ENCODE measurements around the gene SLC9A2. TPM values are rescaled to one million over a fixed set of nuclear protein-coding genes. Genes with fewer than 3 reads are reported as not detected.
A peak's percentile ranks its signal among the peaks of the same experiment; 100 is the strongest.

Gene SLC9A2
- total and polyA plus RNA-seq, 2 donors (not counting 1 experiment from before 2014, with no cell fraction given), result not detected

GRCh38 chr2:102735416-102736109 lies 116.2 kb downstream of the SLC9A2 start:
- no peak overlapping the region for H2AFZ ChIP-seq (ENCODE audit: low read length)

GRCh38 chr2:102736110-102736409 lies 116.7 kb downstream of the SLC9A2 start:
- H2AFZ ChIP-seq (ENCODE audit: low read length), result peak overlapping the region; percentile 100
- DNase-seq (ENCODE audit: low read depth in 2 of 2), result peak in 1 of 2 donors; percentile 23
- H4K20me1 ChIP-seq (ENCODE audit: control insufficient read depth, extremely low read depth, insufficient read depth, low read length), result no peaks in the 10 kb centered on the region
- peak overlapping the region; percentile 96 for H3K4me2 ChIP-seq (ENCODE audit: extremely low read depth, insufficient read depth, low read length)
- H3K27ac ChIP-seq (ENCODE audit: insufficient read depth, low read length), result no peak overlapping the region
- no peaks in the 10 kb centered on the region for H3K79me2 ChIP-seq (ENCODE audit: control insufficient read depth, insufficient read depth, low read length)
- H3K36me3 ChIP-seq (ENCODE audit: control insufficient read depth, insufficient read depth, low read length), result no peaks in the 10 kb centered on the region
- H3K4me3 ChIP-seq (replicated peaks in 1 of 4; ENCODE audit: control extremely low read depth in 1 of 4, insufficient read depth in 1 of 4, low read depth in 3 of 4, low read length in 4 of 4), result peak overlapping the region; percentile 86 to 95 (median 90)
- H3K4me1 ChIP-seq (ENCODE audit: control insufficient read depth, extremely low read depth, insufficient read depth, low read length), result no peaks in the 10 kb centered on the region
- TF ChIP-seq CTCF (conservative IDR thresholded peaks at IDR 0.05 in 1 of 2, IDR thresholded peaks at IDR 0.05 in 1 of 2; ENCODE audit: low read depth in 1 of 2, low read length in 2 of 2) (no peak), EZH2 (IDR thresholded peaks at IDR 0.05; ENCODE audit: low read length, missing control alignments) (no peak)
- H3K27me3 ChIP-seq (ENCODE audit: control insufficient read depth, insufficient read depth, low read length), result no peaks in the 10 kb centered on the region
- H3K9ac ChIP-seq (ENCODE audit: insufficient read depth, low read length), result no peak overlapping the region
- no peaks in the 10 kb centered on the region for H3K9me3 ChIP-seq (ENCODE audit: control insufficient read depth, insufficient read depth, low read depth, low read length)

More at GRCh38 chr2:102735416-102736109, 116.2 kb downstream of the SLC9A2 start:
- H3K27ac ChIP-seq (ENCODE audit: insufficient read depth, low read length), result no peak overlapping the region
- TF ChIP-seq EZH2 (IDR thresholded peaks at IDR 0.05; ENCODE audit: low read length, missing control alignments), result no peak
- no peak for TF ChIP-seq CTCF (conservative IDR thresholded peaks at IDR 0.05 in 1 of 2, IDR thresholded peaks at IDR 0.05 in 1 of 2; ENCODE audit: low read depth in 1 of 2, low read length in 2 of 2)
- H3K9ac ChIP-seq (ENCODE audit: insufficient read depth, low read length), result no peak overlapping the region
- no peaks in the 10 kb centered on the region for H3K36me3 ChIP-seq (ENCODE audit: control insufficient read depth, insufficient read depth, low read length)
- no peaks in the 10 kb centered on the region for H3K79me2 ChIP-seq (ENCODE audit: control insufficient read depth, insufficient read depth, low read length)
- DNase-seq (ENCODE audit: low read depth in 2 of 2), result peak in 1 of 2 donors; percentile 25
- H3K4me3 ChIP-seq (replicated peaks in 1 of 4; ENCODE audit: control extremely low read depth in 1 of 4, insufficient read depth in 1 of 4, low read depth in 3 of 4, low read length in 4 of 4), result peak overlapping the region in 3 of 4 experiments; percentile 86 to 95 (median 88)
- no peaks in the 10 kb centered on the region for H3K9me3 ChIP-seq (ENCODE audit: control insufficient read depth, insufficient read depth, low read depth, low read length)
- H3K27me3 ChIP-seq (ENCODE audit: control insufficient read depth, insufficient read depth, low read length), result no peaks in the 10 kb centered on the region
- peak overlapping the region; percentile 96 for H3K4me2 ChIP-seq (ENCODE audit: extremely low read depth, insufficient read depth, low read length)
- no peaks in the 10 kb centered on the region for H4K20me1 ChIP-seq (ENCODE audit: control insufficient read depth, extremely low read depth, insufficient read depth, low read length)
- H3K4me1 ChIP-seq (ENCODE audit: control insufficient read depth, extremely low read depth, insufficient read depth, low read length), result no peaks in the 10 kb centered on the region

- H3K9me3 ChIP-seq (ENCODE audit: control insufficient read depth, insufficient read depth, low read depth, low read length), result no peaks in the 10 kb centered on the region
- H3K4me3 ChIP-seq (replicated peaks in 1 of 4; ENCODE audit: control extremely low read depth in 1 of 4, insufficient read depth in 1 of 4, low read depth in 3 of 4, low read length in 4 of 4), result peak overlapping the region; percentile 86 to 95 (median 90)
- no peaks in the 10 kb centered on the region for H3K36me3 ChIP-seq (ENCODE audit: control insufficient read depth, insufficient read depth, low read length)
- TF ChIP-seq CTCF (conservative IDR thresholded peaks at IDR 0.05 in 1 of 2, IDR thresholded peaks at IDR 0.05 in 1 of 2; ENCODE audit: low read depth in 1 of 2, low read length in 2 of 2), result peak in 1 of 2 donors; percentile 29
- no peak for TF ChIP-seq EZH2 (IDR thresholded peaks at IDR 0.05; ENCODE audit: low read length, missing control alignments)
- no peaks in the 10 kb centered on the region for H3K4me1 ChIP-seq (ENCODE audit: control insufficient read depth, extremely low read depth, insufficient read depth, low read length)
- H3K9ac ChIP-seq (ENCODE audit: insufficient read depth, low read length), result peak overlapping the region; percentile 64
- no peaks in the 10 kb centered on the region for H4K20me1 ChIP-seq (ENCODE audit: control insufficient read depth, extremely low read depth, insufficient read depth, low read length)
- no peaks in the 10 kb centered on the region for H3K79me2 ChIP-seq (ENCODE audit: control insufficient read depth, insufficient read depth, low read length)
- peak; percentile 53 to 63 for DNase-seq (ENCODE audit: low read depth in 2 of 2)
- H3K27ac ChIP-seq (ENCODE audit: insufficient read depth, low read length), result no peak overlapping the region
- H3K4me2 ChIP-seq (ENCODE audit: extremely low read depth, insufficient read depth, low read length), result peak overlapping the region; percentile 98
- H2AFZ ChIP-seq (ENCODE audit: low read length), result peak overlapping the region; percentile 100
- no peaks in the 10 kb centered on the region for H3K27me3 ChIP-seq (ENCODE audit: control insufficient read depth, insufficient read depth, low read length)
Observed at GRCh38 chr2:102736410-102737409, 117.4 kb downstream of the SLC9A2 start.
